Liver (tissue), 9 donors: ENCODE data around the gene ARFGAP1. TPM values are rescaled to one million over a fixed set of nuclear protein-coding genes. Genes with fewer than 3 reads are reported as not detected.

Source experiments
- DNase-seq: peaks from one replicate; pipeline ENCODE4 v3.0.0-alpha.2; 2017; ENCODE audit warnings: low spot score
- H3K27ac ChIP-seq, 2 donors: one replicate each; pipeline ENCODE4 v1.7.0; 2013; ENCODE audit warnings: inconsistent platforms in 2 of 2, low read length in 2 of 2, control low read depth in 1 of 2, low read depth in 1 of 2, mild to moderate bottlenecking in 1 of 2
- H3K27me3 ChIP-seq, 4 donors: one replicate each; pipeline versions ENCODE4 v1.6.1 to v1.7.0; 2013; ENCODE audit warnings: low read length in 3 of 4, inconsistent platforms in 1 of 4, mild to moderate bottlenecking in 1 of 4, moderate library complexity in 1 of 4; ENCODE audit not compliant: control insufficient read depth in 4 of 4, insufficient read depth in 4 of 4
- H3K36me3 ChIP-seq, 4 donors: one replicate each; pipeline versions ENCODE4 v1.6.1 to v1.7.0; 2013; ENCODE audit warnings: low read length in 3 of 4, mild to moderate bottlenecking in 3 of 4, low read depth in 1 of 4, moderate library complexity in 1 of 4; ENCODE audit not compliant: control insufficient read depth in 4 of 4, insufficient read depth in 3 of 4
- H3K4me1 ChIP-seq, 4 donors: one replicate each; pipeline versions ENCODE4 v1.6.1 to v1.7.0; 2013; ENCODE audit warnings: low read length in 3 of 4, mild to moderate bottlenecking in 3 of 4, moderate library complexity in 1 of 4; ENCODE audit not compliant: control insufficient read depth in 4 of 4, insufficient read depth in 4 of 4
- H3K4me3 ChIP-seq, 3 donors: one replicate each; pipeline versions ENCODE4 v1.6.1 to v1.7.0; 2013; ENCODE audit warnings: low read length in 3 of 3, control low read depth in 1 of 3, low read depth in 1 of 3, mild to moderate bottlenecking in 1 of 3
- H3K9ac ChIP-seq, 2 donors: one replicate each; pipeline ENCODE4 v1.7.0; 2013; ENCODE audit warnings: low read length in 2 of 2, mild to moderate bottlenecking in 2 of 2, moderate library complexity in 2 of 2, control low read depth in 1 of 2, low read depth in 1 of 2
- H3K9me3 ChIP-seq, 4 donors: one replicate each; pipeline versions ENCODE4 v1.6.1 to v1.7.0; 2013; ENCODE audit warnings: low read length in 3 of 4; ENCODE audit not compliant: control insufficient read depth in 4 of 4
- ATF3 ChIP-seq: IDR thresholded peaks from 2 replicates; pipeline ENCODE4 v1.6.1; 2016; ENCODE audit warnings: antibody characterized with exemption
- EGR1 ChIP-seq, 2 donors: IDR thresholded peaks; 2 replicates each; pipeline ENCODE4 v1.6.1; 2016 to 2018; ENCODE audit warnings: antibody characterized with exemption in 2 of 2, low read depth in 2 of 2
- FOXA1 ChIP-seq: IDR thresholded peaks from 2 replicates; pipeline ENCODE4 v1.6.1; 2016; ENCODE audit warnings: antibody characterized with exemption
- FOXA2 ChIP-seq: IDR thresholded peaks from 2 replicates; pipeline ENCODE4 v1.6.1; 2016; ENCODE audit warnings: antibody characterized with exemption
- GABPA ChIP-seq, 2 donors: IDR thresholded peaks in 1 of 2; conservative IDR thresholded peaks in 1 of 2; 2 replicates each; pipeline ENCODE4 v1.6.1; 2016; ENCODE audit warnings: antibody characterized with exemption in 2 of 2, mild to moderate bottlenecking in 1 of 2, moderate library complexity in 1 of 2
- HNF4A ChIP-seq, 2 donors: conservative IDR thresholded peaks; 2 replicates each; pipeline ENCODE4 v1.6.1; 2016; ENCODE audit warnings: antibody characterized with exemption in 2 of 2, mild to moderate bottlenecking in 2 of 2
- HNF4G ChIP-seq: IDR thresholded peaks from 2 replicates; pipeline ENCODE4 v1.6.1; 2016; ENCODE audit warnings: antibody characterized with exemption
- JUND ChIP-seq, 2 donors: IDR thresholded peaks; 2 replicates each; pipeline ENCODE4 v1.6.1; 2016; ENCODE audit warnings: antibody characterized with exemption in 2 of 2
- RAD21 ChIP-seq, 2 donors: IDR thresholded peaks; 2 replicates each; pipeline ENCODE4 v1.6.1; 2016; ENCODE audit warnings: antibody characterized with exemption in 2 of 2, mild to moderate bottlenecking in 2 of 2
- RXRA ChIP-seq, 2 donors: IDR thresholded peaks; 2 replicates each; pipeline ENCODE4 v1.6.1; 2017 to 2018; ENCODE audit warnings: antibody characterized with exemption in 2 of 2, mild to moderate bottlenecking in 1 of 2
- SP1 ChIP-seq: IDR thresholded peaks from 2 replicates; pipeline ENCODE4 v1.6.1; 2018; ENCODE audit warnings: antibody characterized with exemption, mild to moderate bottlenecking
- TAF1 ChIP-seq: conservative IDR thresholded peaks from 2 replicates; pipeline ENCODE4 v1.6.1; 2016; ENCODE audit warnings: antibody characterized with exemption, mild to moderate bottlenecking
- YY1 ChIP-seq: IDR thresholded peaks from 2 replicates; pipeline ENCODE4 v1.6.1; 2016; ENCODE audit warnings: antibody characterized with exemption, mild to moderate bottlenecking
- ZBTB33 ChIP-seq: IDR thresholded peaks from 2 replicates; pipeline ENCODE4 v1.6.1; 2016; ENCODE audit warnings: antibody characterized with exemption
- WGBS: extraction: QIAGEN DNeasy Blood & Tissue Kit; methylation state at CpG from one replicate; pipeline ENCODE4 v1.1.7; 2013; 5-methylcytosine and 5-hydroxymethylcytosine counted together
- polyA plus RNA-seq, 2 donors: library from polyadenylated mRNA; stranded (reverse) in 1 of 2; unstranded in 1 of 2; fragments of 200-250 nt in 1 of 2; fragments of >200 nt in 1 of 2; fragmentation: Nextera tagmentation in 1 of 2; extraction: Ambion mirVana in 1 of 2; gene quantifications; one replicate each; pipeline versions ENCODE4 v1.2.1 to v1.2.3, GENCODE V29; 2013 to 2015
- total RNA-seq, 2 donors: library from RNA; depleted of rRNA; stranded (reverse); fragments of >200 nt; gene quantifications; one replicate each; pipeline ENCODE4 v1.2.3, GENCODE V29; 2014
- TF ChIP-seq, protein P1 (sequence below): IDR thresholded peaks from 2 replicates; pipeline ENCODE4 v1.6.1; 2016; ENCODE audit warnings: antibody characterized with exemption, mild to moderate bottlenecking
- TF ChIP-seq, protein P2 (sequence below): IDR thresholded peaks from 2 replicates; pipeline ENCODE4 v1.6.1; 2016; ENCODE audit warnings: antibody characterized with exemption
- TF ChIP-seq, protein P3 (sequence below): fragments of 150-350 bp; IDR thresholded peaks from 2 replicates; pipeline ENCODE4 v1.5.1; 2017; ENCODE audit warnings: improper control_type of control experiment, low read depth, low read length; ENCODE audit not compliant: missing input control
- donor health status: healthy.
- donor health status: healthy.
- donor health status: healthy.
- donor health status: healthy.
- donor health status: healthy.

The ARFGAP1 gene
- total and polyA plus RNA-seq, 4 donors: 11.2 to 29.7 (median 21.8) TPM

- Histone ChIP-seq H3K27me3 (no peaks in the 10 kb centered on the region), H3K9ac (no peak overlapping the region), H3K4me1 (peaks cover under 1 to 12% (median 9%) of the 10 kb centered on the region in 4 donors), H3K9me3 (no peaks in the 10 kb centered on the region), H3K36me3 (peaks cover 8 to 67% (median 17%) of the 10 kb centered on the region in 4 donors), H3K27ac (no peak overlapping the region), H3K4me3 (no peak overlapping the region)
- TF ChIP-seq EGR1 (IDR thresholded peaks at IDR 0.05; ENCODE audit: low read depth in 2 of 2) (no peak), ZBTB33 (no peak), FOXA1 (no peak), RAD21 (IDR thresholded peaks at IDR 0.05) (no peak), HNF4G (no peak), YY1 (no peak), RXRA (IDR thresholded peaks at IDR 0.05) (no peak), TAF1 (no peak), FOXA2 (no peak), GABPA (IDR thresholded peaks at IDR 0.05 in 1 of 2, conservative IDR thresholded peaks at IDR 0.05 in 1 of 2) (no peak), JUND (IDR thresholded peaks at IDR 0.05) (no peak), ATF3 (no peak), HNF4A (conservative IDR thresholded peaks at IDR 0.05) (no peak), SP1 (no peak)
- TF ChIP-seq, protein P1, sequence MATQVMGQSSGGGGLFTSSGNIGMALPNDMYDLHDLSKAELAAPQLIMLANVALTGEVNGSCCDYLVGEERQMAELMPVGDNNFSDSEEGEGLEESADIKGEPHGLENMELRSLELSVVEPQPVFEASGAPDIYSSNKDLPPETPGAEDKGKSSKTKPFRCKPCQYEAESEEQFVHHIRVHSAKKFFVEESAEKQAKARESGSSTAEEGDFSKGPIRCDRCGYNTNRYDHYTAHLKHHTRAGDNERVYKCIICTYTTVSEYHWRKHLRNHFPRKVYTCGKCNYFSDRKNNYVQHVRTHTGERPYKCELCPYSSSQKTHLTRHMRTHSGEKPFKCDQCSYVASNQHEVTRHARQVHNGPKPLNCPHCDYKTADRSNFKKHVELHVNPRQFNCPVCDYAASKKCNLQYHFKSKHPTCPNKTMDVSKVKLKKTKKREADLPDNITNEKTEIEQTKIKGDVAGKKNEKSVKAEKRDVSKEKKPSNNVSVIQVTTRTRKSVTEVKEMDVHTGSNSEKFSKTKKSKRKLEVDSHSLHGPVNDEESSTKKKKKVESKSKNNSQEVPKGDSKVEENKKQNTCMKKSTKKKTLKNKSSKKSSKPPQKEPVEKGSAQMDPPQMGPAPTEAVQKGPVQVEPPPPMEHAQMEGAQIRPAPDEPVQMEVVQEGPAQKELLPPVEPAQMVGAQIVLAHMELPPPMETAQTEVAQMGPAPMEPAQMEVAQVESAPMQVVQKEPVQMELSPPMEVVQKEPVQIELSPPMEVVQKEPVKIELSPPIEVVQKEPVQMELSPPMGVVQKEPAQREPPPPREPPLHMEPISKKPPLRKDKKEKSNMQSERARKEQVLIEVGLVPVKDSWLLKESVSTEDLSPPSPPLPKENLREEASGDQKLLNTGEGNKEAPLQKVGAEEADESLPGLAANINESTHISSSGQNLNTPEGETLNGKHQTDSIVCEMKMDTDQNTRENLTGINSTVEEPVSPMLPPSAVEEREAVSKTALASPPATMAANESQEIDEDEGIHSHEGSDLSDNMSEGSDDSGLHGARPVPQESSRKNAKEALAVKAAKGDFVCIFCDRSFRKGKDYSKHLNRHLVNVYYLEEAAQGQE: no peak
- TF ChIP-seq, protein P2, sequence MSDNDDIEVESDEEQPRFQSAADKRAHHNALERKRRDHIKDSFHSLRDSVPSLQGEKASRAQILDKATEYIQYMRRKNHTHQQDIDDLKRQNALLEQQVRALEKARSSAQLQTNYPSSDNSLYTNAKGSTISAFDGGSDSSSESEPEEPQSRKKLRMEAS: no peak
- TF ChIP-seq, protein P3, sequence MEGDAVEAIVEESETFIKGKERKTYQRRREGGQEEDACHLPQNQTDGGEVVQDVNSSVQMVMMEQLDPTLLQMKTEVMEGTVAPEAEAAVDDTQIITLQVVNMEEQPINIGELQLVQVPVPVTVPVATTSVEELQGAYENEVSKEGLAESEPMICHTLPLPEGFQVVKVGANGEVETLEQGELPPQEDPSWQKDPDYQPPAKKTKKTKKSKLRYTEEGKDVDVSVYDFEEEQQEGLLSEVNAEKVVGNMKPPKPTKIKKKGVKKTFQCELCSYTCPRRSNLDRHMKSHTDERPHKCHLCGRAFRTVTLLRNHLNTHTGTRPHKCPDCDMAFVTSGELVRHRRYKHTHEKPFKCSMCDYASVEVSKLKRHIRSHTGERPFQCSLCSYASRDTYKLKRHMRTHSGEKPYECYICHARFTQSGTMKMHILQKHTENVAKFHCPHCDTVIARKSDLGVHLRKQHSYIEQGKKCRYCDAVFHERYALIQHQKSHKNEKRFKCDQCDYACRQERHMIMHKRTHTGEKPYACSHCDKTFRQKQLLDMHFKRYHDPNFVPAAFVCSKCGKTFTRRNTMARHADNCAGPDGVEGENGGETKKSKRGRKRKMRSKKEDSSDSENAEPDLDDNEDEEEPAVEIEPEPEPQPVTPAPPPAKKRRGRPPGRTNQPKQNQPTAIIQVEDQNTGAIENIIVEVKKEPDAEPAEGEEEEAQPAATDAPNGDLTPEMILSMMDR: no peak
- WGBS: 94% methylated on average over 17 of the region's 17 CpGs
- no peak for DNase-seq
Measured at GRCh38 chr20:63278661-63279060, 6.0 kb downstream of the ARFGAP1 start.
